Panc1 (cell line): ENCODE results near the gene FOXO6. TPM values are rescaled to one million over a fixed set of nuclear protein-coding genes. Genes with fewer than 3 reads are reported as not detected.

Experiments used
- ATAC-seq: fragments of 200-7000 bp; cut with Tn5 transposase; 2 replicates; pipeline ENCODE4 v1.9.1; 2020; ENCODE audit warnings: mild to moderate bottlenecking, moderate library complexity
- BruUV-seq: library from RNA; stranded (reverse); fragments of 400-500 nt; replicated peaks from 2 replicates; lab custom pipeline; 2021; lab: Mats Ljungman, UMichigan
- CTCF ChIA-PET: fragments of 300-600 bp; sonication (Branson Sonifier 250); formaldehyde crosslinking; loops from one replicate; lab custom pipeline; 2022; ENCODE audit warnings: antibody characterized with exemption; lab: Charles Lee
- POLR2A ChIA-PET: fragments of 300-600 bp; sonication (Branson Sonifier 250); formaldehyde crosslinking; loops from one replicate; lab custom pipeline; 2022; ENCODE audit warnings: antibody characterized with exemption; lab: Charles Lee
- DNase-seq: peaks from one replicate; pipeline ENCODE4 v3.0.0-alpha.2; 2010; ENCODE audit warnings: low read depth, low spot score
- H3K27ac ChIP-seq: 2 replicates; pipeline ENCODE4 v1.5.1; 2011; ENCODE audit warnings: mild to moderate bottlenecking, low read length, inconsistent platforms
- H3K27me3 ChIP-seq: fragments of 200-500 bp; sonication (Bioruptor generic); 2 replicates; pipeline ENCODE4 v1.6.0; 2014; ENCODE audit warnings: low read length, inconsistent platforms; ENCODE audit not compliant: control insufficient read depth, insufficient read depth
- H3K36me3 ChIP-seq: fragments of 200-500 bp; sonication (Bioruptor generic); 2 replicates; pipeline ENCODE4 v1.5.1; 2014; ENCODE audit warnings: inconsistent platforms, mild to moderate bottlenecking, low read length, moderate library complexity; ENCODE audit not compliant: control insufficient read depth, insufficient read depth
- H3K4me1 ChIP-seq: 2 replicates; pipeline ENCODE4 v1.5.1; 2011; ENCODE audit warnings: inconsistent platforms, mild to moderate bottlenecking, low read length, moderate library complexity; ENCODE audit not compliant: control insufficient read depth, insufficient read depth
- H3K4me3 ChIP-seq, 2 experiments: 2 replicates each; pipeline ENCODE4 v1.5.1; 2011 to 2012; ENCODE audit warnings: low read depth in 2 of 2, low read length in 2 of 2, mild to moderate bottlenecking in 2 of 2, inconsistent platforms in 1 of 2, moderate library complexity in 1 of 2
- H3K9me3 ChIP-seq: fragments of 200-500 bp; sonication (Bioruptor generic); 2 replicates; pipeline ENCODE4 v1.5.1; 2014; ENCODE audit warnings: low read depth, mild to moderate bottlenecking, inconsistent platforms, low read length, moderate library complexity; ENCODE audit not compliant: control insufficient read depth, insufficient read depth
- CTCF ChIP-seq: fragments of 450-650 bp; IDR thresholded peaks from 2 replicates; pipeline ENCODE4 v1.5.1; 2017; ENCODE audit warnings: mild to moderate bottlenecking
- POLR2AphosphoS5 ChIP-seq: IDR thresholded peaks from 2 replicates; pipeline ENCODE4 v1.6.1; 2012; ENCODE audit warnings: mild to moderate bottlenecking, low read depth, low read length, moderate library complexity
- SIN3A ChIP-seq: IDR thresholded peaks from 2 replicates; pipeline ENCODE4 v1.6.1; 2012; ENCODE audit warnings: low read depth, mild to moderate bottlenecking, low read length, moderate library complexity, borderline replicate concordance; ENCODE audit not compliant: insufficient read depth
- TCF7L2 ChIP-seq: IDR thresholded peaks from 2 replicates; pipeline ENCODE4 v1.6.1; 2011; ENCODE audit warnings: mild to moderate bottlenecking, low read depth, low read length, inconsistent platforms
- in situ Hi-C: cut with HindIII; loops from 2 replicates; pipeline ENCODE4 v1.10.0; 2016; ENCODE audit warnings: low sequenced_read_pairs, low pct_unique_long_range_greater_than_20kb
- intact Hi-C: fragments of 100-400 bp; cut with micrococcal nuclease; formaldehyde crosslinking; loops from one replicate; pipeline ENCODE4 v1.10.0; 2022; ENCODE audit not compliant: unreplicated experiment
- total RNA-seq: library from RNA; stranded (reverse); gene quantifications from one replicate; pipeline ENCODE4 v1.2.1, GENCODE V29; 2021; ENCODE audit not compliant: unreplicated experiment
- TF ChIP-seq, protein P1 (sequence below), 2 experiments: IDR thresholded peaks; 2 replicates each; pipeline ENCODE4 v1.6.1; 2011 to 2012; ENCODE audit warnings: low read depth in 2 of 2, control low read depth in 1 of 2, low read length in 1 of 2, mild to moderate bottlenecking in 1 of 2, moderate library complexity in 1 of 2; ENCODE audit not compliant: insufficient read depth in 1 of 2

The FOXO6 gene
- total RNA-seq, 1 experiment from 2014 or later = 2.5 TPM

- no TSS peak for BruUV-seq
- Histone ChIP-seq H3K36me3 (no peaks in the 10 kb centered on the region), H3K9me3 (no peaks in the 10 kb centered on the region), H3K27me3 (no peaks in the 10 kb centered on the region), H3K4me3 (no peak overlapping the region), H3K4me1 (peaks cover 13% of the 10 kb centered on the region), H3K27ac (no peak overlapping the region)
- ATAC-seq (no peak), DNase-seq (no peak)
- ChIA-PET CTCF (no interaction called here), POLR2A (no interaction called here)
- in situ Hi-C loops = no loop called here
- intact Hi-C loops = no loop called here
- TF ChIP-seq SIN3A = no peak
- TF ChIP-seq CTCF = no peak
- no peak for TF ChIP-seq POLR2AphosphoS5
- no peak for TF ChIP-seq TCF7L2
- TF ChIP-seq, protein P1, sequence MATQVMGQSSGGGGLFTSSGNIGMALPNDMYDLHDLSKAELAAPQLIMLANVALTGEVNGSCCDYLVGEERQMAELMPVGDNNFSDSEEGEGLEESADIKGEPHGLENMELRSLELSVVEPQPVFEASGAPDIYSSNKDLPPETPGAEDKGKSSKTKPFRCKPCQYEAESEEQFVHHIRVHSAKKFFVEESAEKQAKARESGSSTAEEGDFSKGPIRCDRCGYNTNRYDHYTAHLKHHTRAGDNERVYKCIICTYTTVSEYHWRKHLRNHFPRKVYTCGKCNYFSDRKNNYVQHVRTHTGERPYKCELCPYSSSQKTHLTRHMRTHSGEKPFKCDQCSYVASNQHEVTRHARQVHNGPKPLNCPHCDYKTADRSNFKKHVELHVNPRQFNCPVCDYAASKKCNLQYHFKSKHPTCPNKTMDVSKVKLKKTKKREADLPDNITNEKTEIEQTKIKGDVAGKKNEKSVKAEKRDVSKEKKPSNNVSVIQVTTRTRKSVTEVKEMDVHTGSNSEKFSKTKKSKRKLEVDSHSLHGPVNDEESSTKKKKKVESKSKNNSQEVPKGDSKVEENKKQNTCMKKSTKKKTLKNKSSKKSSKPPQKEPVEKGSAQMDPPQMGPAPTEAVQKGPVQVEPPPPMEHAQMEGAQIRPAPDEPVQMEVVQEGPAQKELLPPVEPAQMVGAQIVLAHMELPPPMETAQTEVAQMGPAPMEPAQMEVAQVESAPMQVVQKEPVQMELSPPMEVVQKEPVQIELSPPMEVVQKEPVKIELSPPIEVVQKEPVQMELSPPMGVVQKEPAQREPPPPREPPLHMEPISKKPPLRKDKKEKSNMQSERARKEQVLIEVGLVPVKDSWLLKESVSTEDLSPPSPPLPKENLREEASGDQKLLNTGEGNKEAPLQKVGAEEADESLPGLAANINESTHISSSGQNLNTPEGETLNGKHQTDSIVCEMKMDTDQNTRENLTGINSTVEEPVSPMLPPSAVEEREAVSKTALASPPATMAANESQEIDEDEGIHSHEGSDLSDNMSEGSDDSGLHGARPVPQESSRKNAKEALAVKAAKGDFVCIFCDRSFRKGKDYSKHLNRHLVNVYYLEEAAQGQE (IDR thresholded peaks at IDR 0.05; ENCODE audit: insufficient read depth in 1 of 2, low read depth in 2 of 2, low read length in 1 of 2) = no peak
Observed at GRCh38 chr1:41367288-41367642, 6.0 kb downstream of the FOXO6 start.

DNA sequence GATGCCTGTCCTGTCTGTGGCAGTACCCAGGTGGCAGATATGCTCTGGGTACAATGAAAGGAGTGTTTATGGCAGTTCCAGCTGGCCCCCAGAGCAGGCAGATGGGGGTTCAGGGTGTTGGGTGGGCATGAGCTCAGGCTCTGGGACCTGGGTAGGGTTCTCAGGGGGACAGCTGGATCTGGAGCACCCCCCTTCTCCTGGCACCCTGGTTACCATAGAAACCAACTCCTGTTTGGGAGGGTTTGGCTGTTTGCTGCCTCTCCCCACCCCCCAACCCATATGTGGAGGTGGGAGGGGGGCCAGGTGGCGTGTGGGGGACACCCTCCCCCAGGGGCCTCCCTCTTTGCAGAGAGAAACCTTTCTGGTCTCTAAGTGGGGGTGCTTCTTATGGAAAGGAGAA lies 7.1 kb downstream of the FOXO6 start:
- Histone ChIP-seq H3K4me3 (no peak overlapping the region), H3K27me3 (no peaks in the 10 kb centered on the region), H3K27ac (no peak overlapping the region), H3K9me3 (no peaks in the 10 kb centered on the region), H3K36me3 (no peaks in the 10 kb centered on the region), H3K4me1 (peaks cover 13% of the 10 kb centered on the region)
- intact Hi-C loops = no loop called here
- ChIA-PET CTCF (no interaction called here), POLR2A (no interaction called here)
- in situ Hi-C loops = no loop called here
- ATAC-seq (no peak), DNase-seq (no peak)
- TF ChIP-seq TCF7L2 = no peak
- no peak for TF ChIP-seq SIN3A
- TF ChIP-seq, protein P1 (IDR thresholded peaks at IDR 0.05; ENCODE audit: insufficient read depth in 1 of 2, low read depth in 2 of 2, low read length in 1 of 2) = no peak
- no peak for TF ChIP-seq CTCF
- no peak for TF ChIP-seq POLR2AphosphoS5
- no TSS peak for BruUV-seq
